ENCODE results near the gene ABI1. TPM values are rescaled to one million over a fixed set of nuclear protein-coding genes. Genes with fewer than 3 reads are reported as not detected.

The ABI1 gene
- total and polyA plus RNA-seq, 8 donors = 13.0 to 30.0 (median 18.2) TPM

DNA sequence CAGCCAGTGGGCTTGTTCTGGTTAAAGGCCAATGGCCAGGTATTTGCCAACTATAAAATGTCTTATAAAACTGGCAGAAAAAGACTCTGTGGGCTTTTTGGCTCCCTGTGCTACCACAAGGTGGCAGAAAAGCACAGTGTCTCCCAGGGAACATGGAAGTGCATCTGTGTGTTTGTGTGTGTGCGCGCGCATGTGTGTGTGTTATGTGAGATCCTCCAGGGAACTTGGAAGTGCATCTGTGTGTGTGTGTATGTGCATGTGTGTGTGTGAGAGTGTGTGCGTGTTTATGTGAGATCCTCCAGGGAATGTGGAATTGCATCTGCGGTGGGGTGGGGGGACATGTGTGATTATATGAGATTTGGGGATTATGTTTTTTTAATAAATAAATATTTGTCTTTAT, 30.2 kb upstream of the ABI1 start:
- H3K36me3 ChIP-seq = no peaks in the 10 kb centered on the region
- intact Hi-C loops (cut with DNase I) = no loop called here
- no peaks in the 10 kb centered on the region for H3K4me1 ChIP-seq
- H3K4me3 ChIP-seq = no peak overlapping the region
- H3K27ac ChIP-seq = no peak overlapping the region
- ATAC-seq (peak in 3 of 4 donors; percentile 58 to 65 (median 63)), FAIRE-seq (no peak), DNase-seq (peak in 3 of 6 donors; percentile 19 to 37 (median 19))
- no peaks in the 10 kb centered on the region for H3K9me3 ChIP-seq
- peaks cover 0 to 2% (median 0%) of the 10 kb centered on the region in 4 donors for H3K27me3 ChIP-seq
- TF ChIP-seq, protein P1, sequence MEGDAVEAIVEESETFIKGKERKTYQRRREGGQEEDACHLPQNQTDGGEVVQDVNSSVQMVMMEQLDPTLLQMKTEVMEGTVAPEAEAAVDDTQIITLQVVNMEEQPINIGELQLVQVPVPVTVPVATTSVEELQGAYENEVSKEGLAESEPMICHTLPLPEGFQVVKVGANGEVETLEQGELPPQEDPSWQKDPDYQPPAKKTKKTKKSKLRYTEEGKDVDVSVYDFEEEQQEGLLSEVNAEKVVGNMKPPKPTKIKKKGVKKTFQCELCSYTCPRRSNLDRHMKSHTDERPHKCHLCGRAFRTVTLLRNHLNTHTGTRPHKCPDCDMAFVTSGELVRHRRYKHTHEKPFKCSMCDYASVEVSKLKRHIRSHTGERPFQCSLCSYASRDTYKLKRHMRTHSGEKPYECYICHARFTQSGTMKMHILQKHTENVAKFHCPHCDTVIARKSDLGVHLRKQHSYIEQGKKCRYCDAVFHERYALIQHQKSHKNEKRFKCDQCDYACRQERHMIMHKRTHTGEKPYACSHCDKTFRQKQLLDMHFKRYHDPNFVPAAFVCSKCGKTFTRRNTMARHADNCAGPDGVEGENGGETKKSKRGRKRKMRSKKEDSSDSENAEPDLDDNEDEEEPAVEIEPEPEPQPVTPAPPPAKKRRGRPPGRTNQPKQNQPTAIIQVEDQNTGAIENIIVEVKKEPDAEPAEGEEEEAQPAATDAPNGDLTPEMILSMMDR (IDR thresholded peaks at IDR 0.05) = peak in 1 of 4 donors; percentile 22
- 59 to 63% methylated on average over 5 of the region's 5 CpGs for WGBS, 2 donors

DNA sequence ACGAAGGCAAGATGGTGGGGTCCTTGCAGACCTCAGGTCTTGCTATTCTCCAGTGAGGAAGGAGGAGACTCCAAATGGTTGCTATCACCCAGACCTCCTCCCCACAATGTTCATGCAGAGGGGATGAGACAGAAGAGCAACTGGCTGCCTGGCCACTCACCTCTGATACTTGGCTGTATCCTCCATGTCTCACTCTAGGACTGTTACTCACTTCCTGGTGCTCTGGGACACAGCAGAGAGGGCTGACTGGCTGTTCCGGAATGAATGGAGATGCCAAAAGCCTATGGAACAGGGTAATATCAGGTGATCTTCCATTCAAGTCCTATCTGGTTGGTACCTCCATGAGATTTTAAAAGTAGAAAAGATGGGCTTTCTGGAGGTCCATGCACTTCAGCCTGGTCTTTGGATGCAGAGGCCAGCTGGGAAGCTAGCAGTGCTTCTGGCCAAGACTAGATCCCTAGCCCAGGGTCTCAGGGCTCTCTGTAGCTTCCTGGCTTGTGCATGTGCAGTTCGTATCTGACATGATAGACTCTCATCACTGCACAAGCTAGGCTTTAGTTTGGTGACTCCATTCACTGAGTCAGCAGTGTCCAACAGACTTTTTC, 27.0 kb upstream of the ABI1 start:
- FAIRE-seq (no peak), DNase-seq (no peak), ATAC-seq (no peak)
- no peaks in the 10 kb centered on the region for H3K36me3 ChIP-seq
- intact Hi-C loops (cut with DNase I) = loop anchor here (5.0 to 10.0 kb wide), 3 partner anchors 155 to 163 kb away; no protein-coding TSS in a partner anchor
- 51 to 65% methylated on average over 3 of the region's 3 CpGs for WGBS, 2 donors
- H3K4me3 ChIP-seq = no peak overlapping the region
- H3K27ac ChIP-seq = no peak overlapping the region
- TF ChIP-seq, protein P1 (IDR thresholded peaks at IDR 0.05) = no peak
- H3K9me3 ChIP-seq = no peaks in the 10 kb centered on the region
- H3K27me3 ChIP-seq = peaks cover 0 to 6% (median 2%) of the 10 kb centered on the region in 4 donors
- no peaks in the 10 kb centered on the region for H3K4me1 ChIP-seq

DNA sequence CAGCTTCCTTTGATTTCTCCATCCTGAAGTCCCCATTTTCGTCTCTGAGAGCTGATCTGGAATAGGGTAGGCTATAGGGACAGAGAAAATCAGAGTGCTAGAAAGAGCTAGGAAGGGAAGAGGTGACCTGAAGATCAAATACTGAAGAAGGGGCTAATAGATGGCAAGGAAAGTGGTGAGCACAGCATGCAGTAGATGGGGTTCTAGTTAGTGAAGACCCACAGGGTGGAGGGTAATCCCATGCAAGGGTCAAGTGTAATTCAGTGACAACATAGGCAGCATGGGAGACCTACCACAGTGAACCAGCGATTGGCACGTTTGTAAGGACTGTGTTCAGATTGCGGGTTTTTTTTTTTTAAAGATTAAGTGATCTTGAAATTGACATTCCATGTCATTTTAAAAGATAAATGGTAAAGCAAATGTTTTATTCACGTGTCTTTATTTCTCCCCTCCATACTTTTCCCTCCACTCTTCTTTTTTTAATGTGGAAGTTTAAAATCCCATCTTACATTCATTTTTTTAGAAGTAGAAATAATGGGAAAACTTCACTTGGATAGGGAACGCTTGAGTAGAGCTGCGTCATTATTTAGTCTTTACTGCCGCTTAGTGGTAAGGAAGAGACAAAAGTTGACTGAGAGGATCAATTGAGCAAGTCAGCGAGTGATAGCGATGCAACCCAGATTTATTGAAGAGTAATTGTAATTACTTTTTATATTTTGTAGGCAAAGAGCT, 21.0 kb upstream of the ABI1 start:
- Histone ChIP-seq H3K4me3 (no peak overlapping the region), H3K36me3 (no peaks in the 10 kb centered on the region), H3K27ac (no peak overlapping the region), H3K27me3 (peaks cover 0 to 6% (median 2%) of the 10 kb centered on the region in 4 donors), H3K4me1 (no peaks in the 10 kb centered on the region), H3K9me3 (no peaks in the 10 kb centered on the region)
- TF ChIP-seq, protein P1 (IDR thresholded peaks at IDR 0.05) = peak in 3 of 4 donors; percentile 38 to 48 (median 48)
- intact Hi-C loops (cut with DNase I) = loop anchor here in 1 of 3 donors (10.0 kb wide), 1 partner anchor 157 kb away; no protein-coding TSS in a partner anchor
- DNase-seq = no peak
- peak; percentile 96 for FAIRE-seq
- ATAC-seq = peak; percentile 86 to 97 (median 94)
- 8 to 9% methylated on average over 10 of the region's 10 CpGs for WGBS, 2 donors

DNA sequence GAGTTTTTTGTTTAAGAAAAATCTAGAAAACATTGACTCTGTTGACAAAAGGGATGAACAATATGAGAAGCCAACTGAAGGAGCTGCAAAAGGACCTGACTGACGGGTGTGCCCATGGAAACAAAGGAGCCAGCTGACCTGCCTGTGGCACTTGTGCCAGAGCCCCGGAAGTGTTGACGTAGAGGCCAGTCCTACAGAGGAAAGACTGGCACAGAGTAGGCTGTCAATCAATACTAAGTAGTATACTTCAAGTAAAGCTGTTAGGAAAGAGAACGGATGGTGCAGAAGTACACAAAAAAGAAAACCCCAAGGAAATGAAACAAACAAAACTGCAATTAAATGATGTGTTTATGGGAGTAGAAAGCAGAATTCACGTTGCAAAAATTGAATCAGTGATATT, 19.0 kb upstream of the ABI1 start:
- intact Hi-C loops (cut with DNase I) = loop anchor here in 1 of 3 donors (10.0 kb wide), 1 partner anchor 155 kb away; no protein-coding TSS in a partner anchor
- TF ChIP-seq, protein P1 (IDR thresholded peaks at IDR 0.05) = no peak
- peak in 4 of 6 donors; percentile 52 to 57 (median 54) for DNase-seq

More for the DNA sequence above, 19.0 kb upstream of the ABI1 start:
- 10 to 13% methylated on average over 5 of the region's 5 CpGs for WGBS, 2 donors
- ATAC-seq (peak; percentile 82 to 95 (median 90)), FAIRE-seq (no peak)
- H3K27ac ChIP-seq = no peak overlapping the region
- no peaks in the 10 kb centered on the region for H3K9me3 ChIP-seq
- no peaks in the 10 kb centered on the region for H3K4me1 ChIP-seq
- H3K4me3 ChIP-seq = no peak overlapping the region
- H3K36me3 ChIP-seq = no peaks in the 10 kb centered on the region
- H3K27me3 ChIP-seq = peaks cover 0 to 12% (median 0%) of the 10 kb centered on the region in 4 donors

All from pancreas (tissue), 10 donors.